Stimulated activated CD8-positive, alpha-beta memory T cell treated with anti-CD3 and anti-CD28 coated beads, Interleukin-4, amount 100 ng/mL, for 24 hours (primary cell): Measurements from ENCODE around the gene TMEM221.
A peak's percentile ranks its signal among the peaks of the same experiment; 100 is the strongest.

Experiments used
- DNase-seq: peaks from one replicate; pipeline ENCODE4 v3.0.0-alpha.2; 2020; ENCODE audit warnings: low read depth

TMEM221 gene

GRCh38 chr19:17473041-17473440 is 24.6 kb upstream of the TMEM221 start:
- no peak for DNase-seq

GRCh38 chr19:17471410-17472125 is 23.1 kb upstream of the TMEM221 start:
- DNase-seq, result no peak

GRCh38 chr19:17470068-17470841 is 21.8 kb upstream of the TMEM221 start, which contains the start of gene SLC27A1:
Gene SLC27A1, plus strand, starts transcription at chr19:17470524. Its CDS starts 17 bp downstream, at chr19:17470541.
- DNase-seq, result peak; percentile 88

- DNase-seq, result peak; percentile 88
These were observed 21.1 kb upstream of the TMEM221 start for GRCh38 chr19:17469481-17470067.

GRCh38 chr19:17469092-17469480 is 20.6 kb upstream of the TMEM221 start:
- DNase-seq, result no peak

- no peak for DNase-seq
These were observed 20.0 kb upstream of the TMEM221 start for GRCh38 chr19:17468302-17469091.

- DNase-seq, result no peak
These were observed 19.2 kb upstream of the TMEM221 start for GRCh38 chr19:17467471-17468301.

GRCh38 chr19:17466487-17466850 is 18.0 kb upstream of the TMEM221 start:
- DNase-seq, result no peak

GRCh38 chr19:17460372-17461230 is 12.1 kb upstream of the TMEM221 start, which contains the start of gene NXNL1:
Gene NXNL1, minus strand, starts transcription at chr19:17460926. Its CDS starts 57 bp downstream, at chr19:17460869.
- DNase-seq, result no peak

- no peak for DNase-seq
These were observed 10.5 kb upstream of the TMEM221 start for GRCh38 chr19:17458970-17459369.

- DNase-seq, result no peak
These were observed 9.1 kb upstream of the TMEM221 start for GRCh38 chr19:17457616-17458015.

GRCh38 chr19:17456127-17456526 is 7.7 kb upstream of the TMEM221 start:
- DNase-seq, result no peak

- DNase-seq, result no peak
These were observed 7.0 kb upstream of the TMEM221 start for GRCh38 chr19:17455308-17456123.

GRCh38 chr19:17454576-17455071 is 6.2 kb upstream of the TMEM221 start:
- DNase-seq, result no peak

GRCh38 chr19:17451820-17452219 is 3.4 kb upstream of the TMEM221 start:
- no peak for DNase-seq

GRCh38 chr19:17450264-17451075 is 2.0 kb upstream of the TMEM221 start:
- DNase-seq, result peak; percentile 15

- no peak for DNase-seq
These were observed 751 bp downstream of the TMEM221 start for GRCh38 chr19:17447704-17448130.

- DNase-seq, result no peak
These were observed 2.8 kb downstream of the TMEM221 start for GRCh38 chr19:17445526-17446165.
